NT2/D1 (cell line): ENCODE data around the gene PARM1.

Experiments
- SUZ12 ChIP-seq: IDR thresholded peaks from 2 replicates; pipeline ENCODE4 v1.6.1; 2011; ENCODE audit not compliant: insufficient read length, insufficient read depth; ENCODE audit errors: extremely low read depth
- YY1 ChIP-seq: IDR thresholded peaks from 2 replicates; pipeline ENCODE4 v1.6.1; 2011; ENCODE audit not compliant: insufficient read length, insufficient read depth
- ZNF274 ChIP-seq: IDR thresholded peaks from 2 replicates; pipeline ENCODE4 v1.6.1; 2011; ENCODE audit warnings: mild to moderate bottlenecking, low read depth, low read length

DNA sequence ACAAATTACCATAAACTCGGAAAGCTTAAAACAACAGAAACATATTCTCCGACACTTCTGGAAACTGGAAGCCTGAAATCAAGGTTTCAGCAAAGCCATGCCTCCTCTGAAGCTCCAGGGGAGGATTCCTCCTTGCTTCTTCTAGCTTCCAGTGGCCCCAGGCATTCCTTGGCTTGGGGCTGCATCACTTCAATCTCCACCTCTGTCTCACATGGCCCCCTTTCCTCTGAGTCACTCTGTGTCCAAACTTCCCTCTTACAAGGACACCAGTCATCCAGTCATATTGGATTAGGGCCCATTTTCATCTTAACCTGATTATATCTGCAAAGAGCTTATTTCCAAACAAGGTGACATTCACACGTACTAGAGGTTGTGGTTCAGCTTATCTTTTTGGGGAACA, 17.3 kb downstream of the PARM1 start:
- TF ChIP-seq ZNF274, result no peak
- no peak for TF ChIP-seq SUZ12
- TF ChIP-seq YY1, result no peak
